ENCODE results near the gene FDXR. TPM values are rescaled to one million over a fixed set of nuclear protein-coding genes. Genes with fewer than 3 reads are reported as not detected.

Gene FDXR
- total and polyA plus RNA-seq, 2 donors (not counting 3 experiments of a cell fraction or from before 2014, with no cell fraction given) = 19.7 to 33.4 TPM

- POLR2A ChIA-PET = no interaction called here
- FAIRE-seq = no peak
- BruUV-seq (replicated peaks) = no TSS peak
Observed at GRCh38 chr17:74853048-74853397, 19.8 kb downstream of the FDXR start.

GRCh38 chr17:74852237-74853047, 20.4 kb downstream of the FDXR start:
- dilution Hi-C loops (cut with MboI; ENCODE audit: extremely low pct_ligation_motif_present, low sequenced_read_pairs) = no loop called here
- Histone ChIP-seq H3K36me3 (ENCODE audit: control insufficient read depth in 2 of 2, extremely low read depth in 1 of 2, insufficient read depth in 2 of 2, low read length in 2 of 2) (no peaks in the 10 kb centered on the region), H2AFZ (ENCODE audit: low read depth, low read length) (no peak overlapping the region), H3K4me2 (ENCODE audit: insufficient read depth, low read length) (no peak overlapping the region), H3K27ac (ENCODE audit: insufficient read depth, low read depth, low read length) (no peak overlapping the region), H3K9me3 (replicated peaks; ENCODE audit: control insufficient read depth, insufficient read depth, low read length) (no peaks in the 10 kb centered on the region), H3K27me3 (ENCODE audit: control insufficient read depth in 2 of 2, insufficient read depth in 2 of 2, low read length in 2 of 2) (peaks cover 37 to 38% of the 10 kb centered on the region in 2 experiments), H3K79me2 (ENCODE audit: control insufficient read depth, insufficient read depth, low read length) (no peaks in the 10 kb centered on the region), H3K9ac (replicated peaks; ENCODE audit: extremely low read depth, insufficient read depth, low read length) (no peak overlapping the region), H3K4me1 (ENCODE audit: control insufficient read depth, extremely low read depth, insufficient read depth, low read length) (no peaks in the 10 kb centered on the region), H4K20me1 (replicated peaks; ENCODE audit: control insufficient read depth, extremely low read depth, insufficient read depth, low read length) (no peaks in the 10 kb centered on the region), H3K9me1 (replicated peaks; ENCODE audit: control insufficient read depth, extremely low read depth, insufficient read depth, low read length) (no peaks in the 10 kb centered on the region), H3K4me3 (replicated peaks in 1 of 3; ENCODE audit: insufficient read depth in 1 of 3, low read depth in 1 of 3, low read length in 3 of 3) (no peak overlapping the region)
- ChIA-PET POLR2A (no interaction called here), CTCF (interaction anchor here (1.0 to 2.8 kb wide), 5 partner anchors 10 to 105 kb away, joined by 3 to 16 read pairs (median 6); no protein-coding TSS in a partner anchor)
- FAIRE-seq = no peak
- no TSS peak for BruUV-seq (replicated peaks)
- intact Hi-C loops (cut with micrococcal nuclease) = no loop called here
- DNase-seq (ENCODE audit: low read depth, low spot score) = no peak
- TF ChIP-seq POLR2AphosphoS5 (IDR thresholded peaks at IDR 0.05; ENCODE audit: insufficient read depth, low read depth, low read length) = no peak
- TF ChIP-seq FOS (IDR thresholded peaks at IDR 0.05; ENCODE audit: borderline replicate concordance, insufficient read depth, low read length) = no peak
- no peak for TF ChIP-seq CTCF (IDR thresholded peaks at IDR 0.05; ENCODE audit: extremely low read depth in 1 of 2, insufficient read depth in 1 of 2, low read depth in 1 of 2, low read length in 2 of 2)
- TF ChIP-seq JUN (IDR thresholded peaks at IDR 0.05; ENCODE audit: borderline replicate concordance, insufficient read depth, insufficient read length, low read depth) = no peak
- no peak for TF ChIP-seq MYC (IDR thresholded peaks at IDR 0.05; ENCODE audit: low read depth, low read length)
- TF ChIP-seq GATA2 (IDR thresholded peaks at IDR 0.05; ENCODE audit: insufficient read depth, insufficient read length, low read depth, low read length) = no peak
- peak; percentile 65 for TF ChIP-seq MAX (IDR thresholded peaks at IDR 0.05; ENCODE audit: insufficient read depth, insufficient read length)
- TF ChIP-seq EZH2 (IDR thresholded peaks at IDR 0.05; ENCODE audit: borderline replicate concordance, low read depth, low read length, severe bottlenecking) = peak; percentile 78

More at GRCh38 chr17:74853048-74853397, 19.8 kb downstream of the FDXR start:
- Histone ChIP-seq H3K9me1 (replicated peaks; ENCODE audit: control insufficient read depth, extremely low read depth, insufficient read depth, low read length) (no peaks in the 10 kb centered on the region), H3K4me2 (ENCODE audit: insufficient read depth, low read length) (no peak overlapping the region), H3K79me2 (ENCODE audit: control insufficient read depth, insufficient read depth, low read length) (no peaks in the 10 kb centered on the region), H3K27ac (ENCODE audit: insufficient read depth, low read depth, low read length) (no peak overlapping the region), H4K20me1 (replicated peaks; ENCODE audit: control insufficient read depth, extremely low read depth, insufficient read depth, low read length) (no peaks in the 10 kb centered on the region), H3K4me3 (replicated peaks in 1 of 3; ENCODE audit: insufficient read depth in 1 of 3, low read depth in 1 of 3, low read length in 3 of 3) (no peak overlapping the region), H3K36me3 (ENCODE audit: control insufficient read depth in 2 of 2, extremely low read depth in 1 of 2, insufficient read depth in 2 of 2, low read length in 2 of 2) (no peaks in the 10 kb centered on the region), H3K9me3 (replicated peaks; ENCODE audit: control insufficient read depth, insufficient read depth, low read length) (no peaks in the 10 kb centered on the region), H2AFZ (ENCODE audit: low read depth, low read length) (no peak overlapping the region), H3K4me1 (ENCODE audit: control insufficient read depth, extremely low read depth, insufficient read depth, low read length) (no peaks in the 10 kb centered on the region), H3K9ac (replicated peaks; ENCODE audit: extremely low read depth, insufficient read depth, low read length) (no peak overlapping the region), H3K27me3 (ENCODE audit: control insufficient read depth in 2 of 2, insufficient read depth in 2 of 2, low read length in 2 of 2) (peaks cover 38 to 40% of the 10 kb centered on the region in 2 experiments)
- intact Hi-C loops (cut with micrococcal nuclease) (no loop called here), dilution Hi-C loops (cut with MboI; ENCODE audit: extremely low pct_ligation_motif_present, low sequenced_read_pairs) (no loop called here)
- CTCF ChIA-PET = interaction anchor here (1.0 to 2.8 kb wide), 4 partner anchors 9 to 57 kb away, joined by 3 to 16 read pairs (median 8); no protein-coding TSS in a partner anchor
- TF ChIP-seq EZH2 (IDR thresholded peaks at IDR 0.05; ENCODE audit: borderline replicate concordance, low read depth, low read length, severe bottlenecking) (peak; percentile 65), GATA2 (IDR thresholded peaks at IDR 0.05; ENCODE audit: insufficient read depth, insufficient read length, low read depth, low read length) (no peak), FOS (IDR thresholded peaks at IDR 0.05; ENCODE audit: borderline replicate concordance, insufficient read depth, low read length) (no peak), POLR2A (IDR thresholded peaks at IDR 0.05; ENCODE audit: low read depth, low read length) (no peak), MYC (IDR thresholded peaks at IDR 0.05; ENCODE audit: low read depth, low read length) (no peak), MAX (IDR thresholded peaks at IDR 0.05; ENCODE audit: insufficient read depth, insufficient read length) (no peak), JUN (IDR thresholded peaks at IDR 0.05; ENCODE audit: borderline replicate concordance, insufficient read depth, insufficient read length, low read depth) (no peak)
- DNase-seq (ENCODE audit: low read depth, low spot score) = no peak

Measured in endothelial cell of umbilical vein (primary cell).